Kidney epithelial cell (primary cell): ENCODE results near the gene STX18. TPM values are rescaled to one million over a fixed set of nuclear protein-coding genes. Genes with fewer than 3 reads are reported as not detected.

Experiments used
- DNase-seq: peaks from one replicate; pipeline ENCODE4 v3.0.0-alpha.2; 2010; ENCODE audit warnings: low read depth
- H3K27me3 ChIP-seq: 2 replicates; pipeline ENCODE4 v1.6.0; 2011; ENCODE audit warnings: low read length; ENCODE audit not compliant: control insufficient read depth, insufficient read depth
- H3K36me3 ChIP-seq: 2 replicates; pipeline ENCODE4 v1.5.1; 2011; ENCODE audit warnings: low read length; ENCODE audit not compliant: control insufficient read depth, insufficient read depth
- H3K4me3 ChIP-seq: 2 replicates; pipeline ENCODE4 v1.5.1; 2011; ENCODE audit warnings: low read depth, mild to moderate bottlenecking, control low read depth, low read length
- CTCF ChIP-seq: IDR thresholded peaks from 2 replicates; pipeline ENCODE4 v1.5.1; 2011; ENCODE audit warnings: mild to moderate bottlenecking, moderate library complexity, low read length, control low read depth, inconsistent platforms; ENCODE audit not compliant: insufficient read depth, poor library complexity, severe bottlenecking
- total RNA-seq: library from RNA; depleted of rRNA; stranded (reverse); fragments of >200 nt; gene quantifications from 2 replicates; pipeline ENCODE4 v1.2.3, GENCODE V29; 2015

STX18 gene
- total RNA-seq, 1 donor from 2014 or later, result 39.7 TPM

- TF ChIP-seq CTCF, result no peak
- H3K36me3 ChIP-seq, result no peaks in the 10 kb centered on the region
Observed at GRCh38 chr4:4480205-4480604, 61.6 kb downstream of the STX18 start.

GRCh38 chr4:4479366-4479765, 62.5 kb downstream of the STX18 start:
- Histone ChIP-seq H3K36me3 (no peaks in the 10 kb centered on the region), H3K4me3 (no peak overlapping the region), H3K27me3 (no peaks in the 10 kb centered on the region)
- no peak for TF ChIP-seq CTCF
- no peak for DNase-seq

More at GRCh38 chr4:4480205-4480604, 61.6 kb downstream of the STX18 start:
- DNase-seq, result no peak
- Histone ChIP-seq H3K27me3 (no peaks in the 10 kb centered on the region), H3K4me3 (no peak overlapping the region)

GRCh38 chr4:4477796-4478195, 64.1 kb downstream of the STX18 start:
- no peak overlapping the region for H3K4me3 ChIP-seq
- no peak for TF ChIP-seq CTCF
- H3K27me3 ChIP-seq, result no peaks in the 10 kb centered on the region
- H3K36me3 ChIP-seq, result no peaks in the 10 kb centered on the region
- DNase-seq, result no peak

- TF ChIP-seq CTCF, result no peak
- Histone ChIP-seq H3K27me3 (no peaks in the 10 kb centered on the region), H3K4me3 (no peak overlapping the region), H3K36me3 (no peaks in the 10 kb centered on the region)
- no peak for DNase-seq
Observed at GRCh38 chr4:4477391-4477790, 64.5 kb downstream of the STX18 start.

- DNase-seq, result no peak
- H3K27me3 ChIP-seq, result no peaks in the 10 kb centered on the region
- no peaks in the 10 kb centered on the region for H3K36me3 ChIP-seq
- H3K4me3 ChIP-seq, result no peak overlapping the region
- TF ChIP-seq CTCF, result no peak
Observed at GRCh38 chr4:4474476-4474875, 67.4 kb downstream of the STX18 start.

GRCh38 chr4:4472344-4472958, 69.4 kb downstream of the STX18 start:
- TF ChIP-seq CTCF, result no peak
- no peak overlapping the region for H3K4me3 ChIP-seq
- no peaks in the 10 kb centered on the region for H3K27me3 ChIP-seq
- DNase-seq, result no peak
- no peaks in the 10 kb centered on the region for H3K36me3 ChIP-seq
